Right ventricle myocardium inferior (tissue), 1 donor: ENCODE results near the gene SPATS2L. TPM values are rescaled to one million over a fixed set of nuclear protein-coding genes. Genes with fewer than 3 reads are reported as not detected.
A peak's percentile ranks its signal among the peaks of the same experiment; 100 is the strongest.

Experiments
- ATAC-seq: fragments of 200-7000 bp; cut with Tn5 transposase; one replicate; pipeline ENCODE4 v1.9.1; 2020; ENCODE audit warnings: mild to moderate bottlenecking, moderate library complexity
- DNase-seq: peaks from one replicate; pipeline ENCODE4 v3.0.0; 2021; ENCODE audit errors: missing footprints
- intact Hi-C: fragments of 100-400 bp; cut with DNase I; formaldehyde crosslinking; loops from one replicate; pipeline ENCODE4 v1.11.0; 2022
- total RNA-seq: library from RNA; stranded (reverse); fragmentation: NEBNext Ultra II Directional; extraction: Animal tissue kit (Norgen Biotek cat#: 25700); gene quantifications from one replicate; pipeline ENCODE4 v1.2.1, GENCODE V29; 2021
- donor health status: DM: no; HTN: yes; CAD: no; lungs with severe emphysema.

Gene SPATS2L
- total RNA-seq, 1 donor from 2014 or later, result 89.5 TPM

DNA sequence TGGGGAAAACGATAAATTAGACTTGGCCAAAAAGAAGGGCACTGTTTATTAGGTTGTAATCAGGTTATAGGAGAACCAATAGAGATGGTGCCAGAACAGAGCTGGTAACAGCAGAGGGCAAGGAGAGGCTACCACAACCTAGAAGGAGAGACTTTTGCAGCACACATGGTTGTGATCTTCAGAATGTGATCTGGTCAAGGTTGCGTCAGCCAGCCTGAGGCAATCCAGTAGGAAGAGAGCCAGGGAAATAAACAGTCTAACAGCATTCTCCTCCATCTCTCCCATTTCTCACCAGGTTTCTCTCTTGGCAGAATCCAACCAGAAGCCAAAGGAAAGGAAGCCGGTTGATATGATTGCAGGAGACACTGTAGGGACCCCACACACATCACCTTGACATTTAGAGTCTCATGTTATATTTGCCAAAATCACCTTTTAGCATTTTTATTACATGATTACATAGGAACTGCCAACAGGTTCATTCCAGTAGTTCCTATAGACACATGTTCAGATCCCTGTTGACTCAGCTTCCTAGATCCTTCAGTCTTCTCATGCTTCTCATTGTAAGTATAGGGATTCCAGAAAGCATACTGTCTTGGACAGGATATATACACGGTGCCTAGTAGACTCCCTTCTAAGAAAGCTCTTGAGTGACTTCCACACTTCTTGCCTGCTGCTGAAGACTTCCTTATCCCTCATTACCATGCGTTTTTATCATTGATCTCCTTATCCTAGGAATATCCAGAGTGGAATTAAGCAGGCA, 17.6 kb upstream of the SPATS2L start:
- ATAC-seq, result no peak
- DNase-seq, result no peak
- intact Hi-C loops, result no loop called here

DNA sequence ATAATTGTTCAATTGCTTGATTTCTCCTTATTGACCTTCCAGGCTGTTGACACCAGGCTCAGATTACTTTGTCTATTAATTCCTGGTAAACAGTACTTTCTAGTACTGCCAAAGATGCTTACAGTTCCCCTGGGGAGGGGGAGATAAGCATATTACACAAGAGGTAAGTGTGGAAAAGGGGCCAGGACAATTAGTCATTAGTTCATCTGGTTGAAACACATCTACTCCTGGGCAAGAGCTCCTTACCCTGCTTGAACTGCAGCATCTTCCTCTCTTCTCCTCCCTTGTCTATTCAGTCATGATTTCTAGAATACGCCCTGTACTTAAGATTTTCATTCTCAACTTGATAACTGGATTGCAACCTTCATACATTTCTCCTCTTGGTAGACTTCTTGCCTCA, 10.4 kb upstream of the SPATS2L start:
- ATAC-seq (no peak), DNase-seq (no peak)
- intact Hi-C loops, result no loop called here

DNA sequence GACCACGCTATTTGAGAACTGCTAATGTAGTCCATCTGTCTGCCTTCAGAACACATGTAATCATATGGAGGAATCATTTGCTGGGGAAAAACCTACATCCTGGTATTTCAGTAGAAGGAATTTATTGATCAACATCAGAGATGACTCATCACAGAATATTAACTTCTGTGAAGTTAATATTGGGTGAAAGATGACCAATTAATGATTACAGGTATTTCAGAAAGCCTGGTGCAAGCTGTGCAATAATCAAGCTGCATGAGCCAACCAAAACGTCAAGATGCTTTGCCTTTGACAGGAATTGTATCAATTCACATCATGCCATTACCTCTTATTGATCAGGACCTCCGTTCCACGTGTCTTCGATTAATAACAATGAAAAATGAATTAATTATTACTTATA, 9.4 kb upstream of the SPATS2L start:
- DNase-seq, result no peak
- no peak for ATAC-seq
- intact Hi-C loops, result no loop called here

DNA sequence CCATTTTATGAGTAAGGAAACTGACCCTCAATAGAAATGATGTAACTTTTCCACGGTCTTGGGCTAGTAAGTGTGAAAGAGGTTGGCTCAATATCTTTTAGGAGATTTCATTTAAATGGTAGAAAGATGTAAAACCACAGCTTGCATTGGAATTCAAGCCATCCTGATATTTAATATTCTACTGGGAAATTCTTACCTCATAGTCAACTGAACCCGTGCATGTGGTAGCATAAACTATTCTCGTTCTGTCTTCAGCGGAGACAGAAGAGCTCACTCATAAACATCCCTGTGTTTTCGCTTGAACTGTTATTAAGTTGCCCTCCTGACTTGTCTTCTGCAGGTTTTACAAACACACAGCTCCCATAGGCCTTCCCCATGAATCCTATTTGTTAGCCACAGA, 8.5 kb upstream of the SPATS2L start:
- ATAC-seq (no peak), DNase-seq (no peak)
- intact Hi-C loops, result no loop called here

DNA sequence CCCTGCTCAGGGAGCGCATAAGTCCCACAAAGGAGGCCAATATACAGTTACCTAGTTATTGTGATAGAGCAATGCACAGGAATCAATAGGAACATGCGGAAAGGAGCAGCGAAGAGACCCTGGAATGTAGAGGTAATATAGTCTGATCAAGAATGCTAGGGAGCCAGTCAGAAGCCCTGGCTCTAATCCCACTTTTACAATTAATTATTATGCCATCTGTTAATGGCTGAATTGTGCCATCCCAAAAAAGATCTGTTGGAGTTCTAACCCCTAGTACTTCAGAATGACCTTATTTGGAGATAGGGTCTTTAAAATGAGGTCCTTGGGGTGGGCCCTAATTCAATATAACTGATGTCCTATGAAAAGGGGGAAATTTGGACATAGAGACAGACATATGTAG, 7.7 kb upstream of the SPATS2L start:
- intact Hi-C loops, result no loop called here
- no peak for DNase-seq
- no peak for ATAC-seq

DNA sequence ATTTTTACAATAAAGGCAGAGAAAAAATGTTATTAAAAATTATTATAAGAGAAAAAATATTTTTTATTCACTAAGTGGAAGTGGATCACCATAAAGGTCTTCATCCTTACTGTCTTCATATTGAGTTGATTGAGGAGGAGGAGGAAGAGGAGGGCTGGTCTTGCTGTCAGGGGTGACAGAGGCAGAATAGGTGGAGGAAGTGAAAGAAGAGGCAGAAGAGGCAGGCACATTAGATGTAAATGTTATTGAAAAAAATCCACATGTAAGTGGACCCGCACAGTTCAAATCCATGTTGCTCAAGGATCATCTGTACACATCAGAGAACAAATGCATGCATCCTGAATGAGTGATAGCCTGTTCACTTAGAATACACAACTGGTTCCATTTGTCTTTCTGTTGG, 6.4 kb upstream of the SPATS2L start:
- intact Hi-C loops, result no loop called here
- DNase-seq (no peak), ATAC-seq (no peak)

DNA sequence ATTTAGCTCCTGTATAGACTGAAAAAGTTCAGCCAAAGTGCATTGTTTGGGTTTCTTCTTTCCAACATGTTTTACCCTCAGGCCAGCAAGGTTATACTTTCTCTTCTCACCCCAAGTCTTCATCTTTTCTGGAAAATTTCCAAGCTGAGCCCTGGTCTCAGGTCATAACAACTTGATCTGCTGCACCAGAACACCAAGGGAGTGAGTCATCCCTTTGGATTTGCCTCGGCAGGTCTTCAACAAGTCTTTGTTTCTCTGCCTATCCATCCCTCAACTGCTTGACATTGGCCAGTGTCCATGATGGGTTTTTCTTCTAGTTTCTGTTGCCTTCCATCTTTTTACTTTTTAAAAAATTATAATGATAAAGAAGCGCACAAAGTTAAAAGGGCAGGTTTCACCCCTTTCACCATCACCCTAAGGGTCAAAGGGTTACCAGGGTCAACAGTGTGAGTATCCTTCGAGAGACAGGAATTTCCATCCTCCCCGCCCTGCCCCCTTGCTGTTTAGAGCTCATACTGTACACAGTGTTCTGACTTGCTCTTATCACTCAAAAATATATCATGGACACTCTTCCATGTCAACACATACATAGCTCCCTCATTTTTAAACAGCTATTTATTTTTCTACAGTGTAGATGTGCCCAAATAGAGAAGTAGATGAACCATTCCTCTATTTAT, 5.7 kb upstream of the SPATS2L start:
- DNase-seq, result no peak
- intact Hi-C loops, result no loop called here
- ATAC-seq, result peak; percentile 75

DNA sequence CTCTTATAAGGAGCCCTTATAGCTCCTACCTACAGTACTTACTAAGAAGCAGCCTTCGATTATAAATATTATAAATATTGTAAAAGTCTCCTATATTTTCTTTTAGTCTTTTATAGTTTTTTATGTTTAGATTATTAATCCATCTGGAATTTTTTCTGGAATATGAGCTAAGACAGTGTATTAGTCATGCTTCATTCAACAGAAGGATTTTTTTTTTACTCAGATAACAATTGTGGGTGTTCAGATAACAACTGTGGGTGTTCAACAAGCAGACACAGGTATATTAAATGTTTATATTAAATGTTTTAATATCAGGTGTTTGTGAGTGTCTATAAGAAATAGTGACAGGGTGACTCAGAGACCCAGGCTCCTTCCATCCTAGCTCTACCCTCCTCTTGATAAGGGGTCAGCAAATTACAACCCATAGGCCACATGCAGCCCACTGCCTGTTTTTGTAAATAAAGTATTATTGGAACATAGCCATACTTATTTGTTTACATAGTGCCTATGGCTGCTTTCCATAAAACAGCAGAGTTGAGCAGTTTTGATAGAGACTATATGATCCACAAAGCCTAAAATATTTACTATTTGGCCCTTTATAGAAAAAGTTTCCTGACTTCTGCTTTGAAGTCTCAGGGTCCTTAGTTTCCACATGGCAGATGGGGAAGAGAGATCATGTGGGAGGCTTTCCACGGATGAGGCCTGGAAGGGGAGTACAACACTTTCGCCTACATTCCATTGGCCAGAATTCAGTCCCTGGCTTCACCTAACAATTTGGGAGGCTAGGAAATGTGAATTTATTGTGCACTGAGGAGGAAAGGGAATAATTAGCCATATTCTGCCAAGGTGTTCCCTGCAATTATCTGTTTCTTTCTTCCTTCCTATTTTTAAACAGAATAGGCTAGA, 4.3 kb upstream of the SPATS2L start:
- ATAC-seq (no peak), DNase-seq (no peak)
- intact Hi-C loops, result no loop called here

DNA sequence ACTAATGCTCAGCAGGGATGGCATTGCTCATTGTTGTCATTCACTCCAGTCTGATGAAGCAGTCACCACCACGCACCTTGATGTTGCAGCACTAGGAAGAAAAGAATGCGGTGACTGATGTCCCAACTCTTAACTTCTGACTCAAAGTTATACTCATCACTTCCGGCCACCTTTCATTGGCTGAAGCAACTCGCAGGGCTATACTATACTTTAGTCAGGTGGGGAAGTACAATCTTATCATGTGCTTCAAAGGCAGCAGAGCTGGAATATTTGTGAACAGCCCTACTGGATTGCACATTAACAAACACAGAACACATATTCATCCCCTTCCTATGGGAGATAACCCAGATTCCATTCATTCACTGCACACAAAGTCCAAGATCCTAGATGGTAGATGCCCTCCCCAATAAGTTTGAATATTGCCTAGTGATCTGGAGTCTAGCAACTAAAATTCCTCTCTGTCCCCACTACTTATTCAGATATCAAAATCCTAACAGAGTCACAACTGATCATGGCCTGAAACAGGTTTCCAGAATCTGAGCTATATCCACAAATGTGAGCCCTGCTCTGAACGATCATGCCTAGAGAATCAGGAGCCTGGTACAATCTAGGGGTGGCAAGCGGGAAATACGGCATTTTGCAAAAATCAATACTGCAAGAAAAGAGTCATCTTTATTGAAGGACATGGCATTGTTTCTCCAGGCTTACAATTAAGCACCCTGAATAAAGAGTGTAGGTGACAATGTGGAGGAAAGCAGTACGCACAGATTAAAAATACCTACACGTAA, 3.4 kb upstream of the SPATS2L start:
- ATAC-seq (no peak), DNase-seq (no peak)
- intact Hi-C loops, result no loop called here

DNA sequence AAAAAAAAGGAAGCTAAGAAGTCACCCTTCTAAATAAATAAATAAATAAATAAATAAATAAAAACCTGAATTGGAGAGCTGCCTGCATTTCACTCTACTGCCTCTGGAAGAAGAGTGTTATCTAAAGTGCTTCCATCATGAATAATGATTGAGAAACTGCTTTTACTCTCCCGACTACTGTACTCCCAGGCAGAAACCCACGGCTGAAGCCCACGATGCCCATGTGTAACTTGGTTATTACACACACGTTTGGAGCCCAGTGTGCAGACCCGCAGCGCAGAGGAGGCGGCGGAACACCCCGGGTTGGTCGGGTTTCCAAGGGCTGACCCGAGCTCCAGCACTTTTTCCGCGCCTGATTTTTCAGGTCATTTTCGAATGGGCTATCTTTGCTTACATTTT, 697 bp upstream of the SPATS2L start:
- ATAC-seq (peak; percentile 11), DNase-seq (peak; percentile 70)
- intact Hi-C loops, result loop anchor here (2.0 to 5.0 kb wide), 5 partner anchors 72 to 319 kb away; no protein-coding TSS in a partner anchor

DNA sequence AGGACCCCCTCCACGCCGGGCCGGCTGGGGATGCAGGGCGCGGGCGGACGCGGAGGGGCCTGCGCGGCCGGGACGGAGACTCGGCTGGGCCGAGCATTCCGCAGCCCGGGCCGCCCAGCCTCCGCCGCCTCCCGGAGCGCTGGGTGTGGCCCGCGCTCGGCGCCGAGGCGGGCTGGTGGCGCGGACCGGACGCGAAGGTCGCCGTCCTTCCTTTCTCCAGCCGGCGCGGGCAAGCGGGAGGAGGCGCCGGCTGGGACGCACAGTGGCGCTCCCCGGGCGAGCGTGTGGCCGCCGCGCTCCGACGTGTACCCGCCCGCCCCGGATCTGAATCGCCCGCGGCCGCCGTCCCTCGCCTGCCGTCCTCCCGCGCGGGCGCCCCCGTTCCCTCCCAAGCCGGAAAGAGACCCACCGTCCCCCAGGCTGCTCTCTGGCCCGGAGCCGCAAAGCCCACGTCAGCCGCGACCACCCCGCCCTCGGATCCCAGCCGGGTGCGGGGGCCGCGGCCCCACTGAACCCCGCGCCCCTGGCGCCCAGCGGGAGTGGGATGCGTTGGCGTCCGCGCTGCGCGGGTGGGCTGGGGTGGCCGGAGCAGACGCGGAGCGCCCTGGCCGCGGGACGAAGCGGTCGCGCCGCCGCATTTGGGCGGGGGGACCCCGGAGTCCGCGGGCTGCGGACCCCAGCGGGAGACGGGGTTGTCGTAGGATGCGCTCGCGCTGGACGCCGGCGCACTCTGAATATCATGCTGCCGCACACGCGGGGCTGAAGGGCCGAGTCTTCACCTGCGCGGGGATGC, 634 bp downstream of the SPATS2L start:
- DNase-seq, result peak; percentile 72
- intact Hi-C loops, result loop anchor here (2.0 to 5.0 kb wide), 5 partner anchors 70 to 320 kb away; no protein-coding TSS in a partner anchor
- peak; percentile 67 for ATAC-seq

DNA sequence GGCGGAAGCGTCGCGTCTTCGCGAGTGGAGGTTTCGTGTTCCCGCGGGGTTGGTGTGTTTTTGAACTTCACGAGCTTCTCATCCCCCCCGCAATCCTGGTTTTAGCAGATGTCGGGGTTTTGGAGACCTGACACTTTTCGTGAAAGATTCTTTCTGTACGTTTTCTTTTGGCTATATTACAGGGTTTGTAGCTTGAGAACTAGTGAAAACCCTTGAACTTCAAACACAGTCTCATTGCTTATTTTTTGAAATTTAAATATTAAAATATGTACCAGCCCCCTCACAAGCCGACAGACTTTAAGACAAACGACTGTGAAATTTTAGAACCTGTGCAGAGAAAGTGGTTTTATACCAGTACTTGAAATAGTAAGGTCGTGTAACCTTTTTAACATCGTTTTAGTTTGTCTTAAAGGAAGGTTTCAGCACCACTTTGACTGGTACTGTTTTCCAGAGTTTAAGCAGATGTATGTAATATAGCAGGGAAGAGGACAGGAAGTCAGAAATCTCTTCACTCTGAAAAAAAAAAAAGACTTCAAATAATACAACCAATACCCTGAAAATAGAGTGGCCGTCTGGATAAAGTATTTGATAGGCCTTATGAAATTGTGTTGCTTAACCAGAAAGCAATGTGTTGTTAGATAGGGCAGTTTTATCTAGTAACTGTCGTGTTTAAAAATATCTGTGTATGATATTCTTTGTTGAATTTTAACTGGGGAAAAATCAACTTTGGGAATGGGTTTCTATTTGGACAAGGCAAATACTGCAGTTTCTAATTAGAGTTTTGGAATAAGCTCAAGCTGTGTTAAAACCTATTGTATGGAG, 1.4 kb downstream of the SPATS2L start:
- intact Hi-C loops, result loop anchor here (2.0 to 5.0 kb wide), 5 partner anchors 69 to 321 kb away; no protein-coding TSS in a partner anchor
- ATAC-seq (no peak), DNase-seq (no peak)

DNA sequence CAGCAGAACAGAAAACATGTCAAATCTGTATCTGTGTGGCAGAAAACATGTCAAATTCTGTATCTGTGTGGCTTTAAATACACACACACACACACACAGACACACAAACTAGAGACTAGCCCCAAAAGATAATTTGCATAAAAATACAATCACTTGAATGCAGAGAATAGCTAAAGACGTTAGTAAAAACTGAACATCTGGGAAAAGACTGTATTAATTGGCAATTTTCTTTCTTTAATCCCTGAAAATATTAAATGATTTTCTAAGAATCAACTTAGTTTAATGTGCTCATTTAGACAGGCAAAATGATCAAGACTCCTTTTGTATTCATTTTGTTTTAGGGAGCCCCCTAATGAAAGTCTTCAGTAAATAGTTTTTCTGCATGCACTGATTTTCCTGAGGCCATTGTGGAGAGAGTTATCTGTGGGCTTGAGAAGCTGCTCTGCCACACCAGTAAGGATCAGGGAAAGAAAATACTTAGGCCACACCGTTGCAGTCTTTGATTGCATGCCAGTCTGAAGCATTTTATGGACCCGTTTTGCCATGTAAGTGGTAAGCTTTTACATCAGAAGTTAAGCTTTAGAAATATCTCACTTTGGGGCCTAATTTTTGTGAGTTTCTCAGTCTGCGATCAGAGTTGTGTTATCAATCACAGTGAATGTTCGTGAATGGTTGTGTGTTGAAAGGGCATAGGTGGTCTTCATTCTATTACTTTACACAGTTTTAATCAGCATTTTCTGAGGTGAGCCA, 2.2 kb downstream of the SPATS2L start:
- intact Hi-C loops, result loop anchor here (5.0 kb wide), 4 partner anchors 69 to 174 kb away; no protein-coding TSS in a partner anchor
- DNase-seq (no peak), ATAC-seq (no peak)

DNA sequence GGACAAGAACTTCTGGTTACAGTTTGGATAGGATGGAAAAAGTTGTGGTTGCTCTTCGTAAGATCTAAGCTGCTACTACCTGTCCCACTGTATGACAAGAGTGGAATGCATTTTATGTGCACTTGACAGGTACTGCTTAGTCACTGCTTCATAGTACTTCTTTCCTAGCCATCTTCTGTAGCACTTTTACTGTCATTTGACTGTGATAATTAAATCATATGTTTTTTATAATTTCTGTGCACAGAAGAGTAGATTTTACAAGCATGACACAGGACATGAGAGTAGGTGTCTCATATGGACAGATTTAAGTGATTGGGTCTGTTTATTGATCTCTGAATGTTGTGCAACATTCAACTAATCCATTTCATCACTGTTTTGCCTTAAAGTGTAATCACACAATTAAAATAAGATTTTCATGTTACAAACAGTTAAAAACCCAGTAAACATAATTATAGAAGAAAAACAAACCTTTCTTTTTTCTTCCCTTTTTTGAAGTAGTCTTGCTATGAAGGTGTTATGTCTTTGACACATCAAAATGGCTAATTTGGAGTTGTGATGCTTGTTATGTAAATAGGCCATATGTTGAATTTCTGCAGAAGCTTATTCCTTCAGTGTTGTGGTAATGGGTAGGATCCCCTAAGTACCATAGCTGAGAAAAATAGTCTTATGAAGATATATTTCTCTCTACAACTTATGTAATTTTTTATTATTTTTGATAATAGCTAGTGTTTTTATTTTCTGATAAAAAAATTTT, 3.0 kb downstream of the SPATS2L start:
- DNase-seq (no peak), ATAC-seq (no peak)
- intact Hi-C loops, result loop anchor here (5.0 kb wide), 5 partner anchors 43 to 173 kb away; no protein-coding TSS in a partner anchor

DNA sequence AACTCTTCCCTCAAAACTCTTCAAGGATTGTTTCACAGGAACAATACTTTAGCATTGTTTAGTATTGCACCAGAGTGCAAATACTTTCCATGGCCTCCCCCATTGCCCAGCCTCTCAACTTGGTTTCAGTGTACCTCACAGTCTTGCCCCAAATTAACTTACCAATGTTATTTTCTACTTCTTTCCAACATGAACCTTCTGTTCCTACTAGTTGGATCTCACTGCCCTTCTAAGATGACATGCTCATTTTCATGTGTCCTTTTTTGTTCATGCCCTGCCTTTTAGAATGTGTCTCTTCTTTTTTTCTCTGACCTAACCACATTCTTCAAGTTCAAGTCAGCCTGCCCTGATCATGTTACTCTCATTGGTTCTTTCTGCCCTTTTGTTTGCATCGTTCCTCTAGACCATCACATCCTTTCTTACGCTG, 4.1 kb downstream of the SPATS2L start:
- ATAC-seq (no peak), DNase-seq (no peak)
- intact Hi-C loops, result loop anchor here (5.0 kb wide), 1 partner anchor 42 kb away; no protein-coding TSS in a partner anchor
